HG02885 (cell line): ENCODE data around the gene RHOG.

Experiments used
- ATAC-seq: cut with Tn5 transposase; IDR thresholded peaks from one replicate; pipeline ENCODE4 v1.9.1; 2021; ENCODE audit warnings: mild to moderate bottlenecking; ENCODE audit not compliant: unreplicated experiment, poor library complexity

RHOG gene

DNA sequence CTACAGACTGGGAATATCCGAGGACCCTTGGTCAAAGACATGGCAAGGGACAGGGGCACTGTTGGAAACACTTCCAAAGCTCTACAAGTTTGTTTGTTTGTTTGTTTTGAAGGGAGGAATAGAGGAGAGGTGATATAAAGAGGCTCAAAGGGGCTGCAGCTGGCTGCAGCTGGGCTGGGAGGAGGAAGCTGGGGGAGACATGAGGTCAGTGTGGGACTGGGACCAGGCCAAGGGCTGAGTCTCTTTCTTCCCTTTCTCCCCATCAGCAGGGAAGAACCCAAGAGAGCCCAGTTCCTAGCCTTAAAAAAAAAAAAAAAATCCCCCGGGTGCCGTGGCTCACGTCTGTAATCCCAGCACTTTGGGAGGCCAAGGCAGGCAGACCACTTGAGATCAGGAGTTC lies 5.0 kb downstream of the RHOG start:
- ATAC-seq: no peak

DNA sequence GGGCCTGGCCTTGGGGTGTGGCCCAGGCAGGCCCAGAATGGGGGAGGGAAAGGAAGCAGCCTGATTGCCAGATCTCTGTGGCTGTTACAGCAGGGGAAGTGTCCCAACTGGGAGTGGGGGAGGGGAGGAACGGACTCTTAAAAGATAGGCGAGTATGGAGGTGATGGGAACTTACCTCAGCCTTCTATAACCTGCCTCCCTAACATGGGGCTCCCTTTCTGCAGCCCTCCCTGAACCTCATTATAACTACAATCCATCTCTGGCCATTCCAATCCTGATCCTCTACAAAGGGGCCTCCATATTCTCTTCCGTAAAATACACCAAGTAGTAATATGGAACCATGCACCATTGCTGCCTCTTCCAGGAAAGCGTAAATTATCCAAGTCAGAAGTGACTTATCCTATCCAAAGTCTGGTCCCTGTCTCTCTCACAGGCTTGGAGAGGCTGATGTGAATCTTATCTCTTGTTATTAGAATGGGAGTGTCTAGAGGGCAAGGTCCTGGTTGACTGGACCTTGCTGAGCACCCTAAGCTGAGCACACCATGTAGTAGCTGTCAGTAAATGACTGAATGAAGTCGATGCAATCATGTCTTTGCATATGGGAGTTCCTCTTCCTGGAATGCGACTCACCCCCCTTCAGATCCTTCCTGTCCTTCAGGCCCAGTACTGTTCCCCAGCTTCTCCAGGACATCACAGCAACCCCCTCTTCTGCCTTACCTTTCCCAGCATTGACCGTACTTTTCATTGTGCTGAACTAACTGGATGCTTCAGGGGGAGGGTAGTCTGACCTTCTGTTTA lies 5.9 kb downstream of the RHOG start:
- ATAC-seq: no peak

DNA sequence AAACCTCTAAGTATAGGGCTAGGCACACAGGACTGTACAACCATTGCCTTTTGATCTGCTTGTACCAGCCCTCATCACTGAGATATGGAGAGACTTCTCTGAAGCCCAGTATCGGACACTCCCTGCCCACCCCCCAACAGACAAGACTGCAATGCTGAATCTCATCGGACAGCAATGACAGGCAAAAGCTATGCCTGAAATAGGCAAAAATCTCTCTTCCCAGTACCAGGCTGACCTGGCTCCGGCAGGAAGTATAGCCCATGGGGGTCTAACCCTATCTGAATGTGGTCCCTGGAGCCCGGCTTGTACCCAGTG lies 6.5 kb downstream of the RHOG start:
- ATAC-seq: no peak

DNA sequence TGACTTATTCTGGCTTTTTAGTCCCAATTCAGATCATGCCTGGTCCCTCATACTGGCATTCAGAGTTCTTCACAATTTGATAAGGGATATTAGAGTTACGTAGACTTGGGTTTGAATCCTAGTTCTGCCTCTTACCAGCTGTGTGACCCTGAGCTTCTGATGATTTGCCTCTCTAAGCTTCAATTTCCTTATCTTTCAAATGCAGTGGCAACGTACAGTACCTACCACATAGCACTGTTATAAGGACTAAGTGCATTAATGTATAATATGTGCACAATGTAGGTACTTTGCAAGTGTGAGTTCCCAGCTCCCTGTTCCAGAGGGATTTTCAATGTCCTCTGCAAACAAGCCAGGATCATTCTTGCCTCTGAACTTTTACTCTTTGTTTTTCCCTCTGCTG lies 7.3 kb downstream of the RHOG start:
- no peak for ATAC-seq

DNA sequence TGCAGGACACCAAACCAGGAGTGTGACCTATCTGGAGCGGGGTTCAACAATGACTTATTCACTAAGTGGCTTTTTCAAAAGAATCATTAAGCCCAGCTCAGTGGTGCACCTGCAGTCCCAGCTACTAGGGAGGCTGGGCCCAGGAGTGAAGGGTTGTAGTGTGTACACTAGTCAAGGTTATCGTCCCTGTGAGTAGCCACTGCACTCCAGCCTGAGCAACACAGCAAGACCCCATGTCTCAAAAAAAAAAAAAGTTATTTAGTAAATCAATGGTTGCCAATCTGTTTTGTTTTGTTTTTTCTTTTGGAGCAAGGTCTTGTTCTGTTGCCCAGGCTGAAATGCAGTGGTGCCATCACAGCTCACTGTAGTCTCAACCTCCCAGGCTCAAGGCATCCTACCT lies 7.9 kb downstream of the RHOG start:
- ATAC-seq: no peak

DNA sequence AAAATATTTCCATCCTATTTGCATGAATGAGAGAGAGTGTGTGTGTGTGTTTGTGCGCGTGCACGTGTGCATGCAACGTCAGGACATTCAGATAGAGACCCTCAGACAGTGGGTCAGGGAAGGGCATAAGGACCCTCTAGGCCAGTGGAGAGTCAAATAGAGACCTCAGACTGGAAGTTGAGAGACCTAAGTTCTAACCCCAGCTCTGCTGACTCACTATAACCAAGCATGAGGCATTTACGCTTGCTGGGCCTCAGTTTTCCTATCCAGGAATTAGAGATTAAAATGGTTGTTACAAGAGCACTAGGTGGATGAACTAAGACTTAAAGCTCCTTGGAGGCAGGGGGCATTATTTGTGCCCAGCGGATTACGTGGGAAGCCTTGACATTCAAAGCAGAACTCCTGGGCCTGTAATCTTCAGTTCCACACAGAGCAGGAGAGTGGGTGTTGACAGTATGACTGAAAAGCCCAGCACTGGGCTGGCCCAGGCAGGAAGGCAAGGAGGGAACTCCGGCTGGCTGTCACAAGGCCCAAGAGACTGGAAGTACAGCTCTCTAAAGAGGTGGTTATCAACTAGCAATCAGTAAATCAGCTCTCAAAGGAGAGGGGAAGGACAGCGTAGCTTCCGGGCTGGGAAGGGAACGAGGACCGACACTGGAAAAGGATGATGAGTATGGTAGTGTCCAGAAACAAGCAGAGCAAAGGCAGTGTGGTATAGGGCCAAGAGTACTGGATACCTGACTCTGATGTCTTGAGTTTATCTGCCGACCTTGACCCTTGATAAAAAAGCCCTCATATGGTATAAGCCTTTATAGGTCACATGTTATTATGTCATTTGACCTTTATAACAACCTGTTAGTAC lies 9.2 kb downstream of the RHOG start:
- peak; percentile 55 for ATAC-seq

DNA sequence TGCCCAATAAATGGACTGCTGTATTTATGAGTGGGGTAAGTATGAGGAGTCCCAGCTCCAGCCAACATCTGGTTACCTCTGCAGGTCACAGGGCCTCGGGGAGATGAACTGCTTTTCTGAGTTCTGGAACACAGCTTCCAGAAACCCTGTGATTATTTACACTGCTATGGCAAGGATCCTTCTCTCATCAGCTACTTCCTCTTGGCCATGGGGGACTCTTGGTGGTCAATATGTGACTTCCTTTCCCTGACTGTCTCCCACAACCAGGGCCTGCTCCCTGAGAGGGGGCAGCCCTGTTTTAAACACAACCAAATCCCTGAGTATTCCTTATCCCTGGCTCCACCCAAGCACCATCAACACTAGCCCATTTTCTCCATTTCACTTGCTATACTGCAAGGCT lies 10.0 kb downstream of the RHOG start:
- ATAC-seq: no peak

DNA sequence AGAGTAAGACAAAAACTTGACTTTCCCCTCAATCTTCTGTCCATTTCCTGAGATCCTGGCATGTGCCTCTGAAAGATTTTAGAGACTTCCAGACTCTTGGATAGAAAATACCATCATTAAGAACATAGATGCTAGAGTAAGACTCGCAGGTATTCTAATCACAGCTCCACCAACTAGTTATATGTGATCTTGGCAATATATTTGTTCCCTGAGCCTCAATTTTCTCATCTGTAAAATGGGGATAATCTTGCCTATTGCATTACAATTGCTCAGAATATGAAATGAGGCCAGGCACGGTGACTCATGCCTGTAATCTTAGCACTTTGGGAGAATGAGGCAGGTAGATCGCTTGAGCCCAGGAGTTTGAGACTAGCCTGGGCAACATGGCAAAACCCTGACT lies 10.7 kb downstream of the RHOG start:
- no peak for ATAC-seq

DNA sequence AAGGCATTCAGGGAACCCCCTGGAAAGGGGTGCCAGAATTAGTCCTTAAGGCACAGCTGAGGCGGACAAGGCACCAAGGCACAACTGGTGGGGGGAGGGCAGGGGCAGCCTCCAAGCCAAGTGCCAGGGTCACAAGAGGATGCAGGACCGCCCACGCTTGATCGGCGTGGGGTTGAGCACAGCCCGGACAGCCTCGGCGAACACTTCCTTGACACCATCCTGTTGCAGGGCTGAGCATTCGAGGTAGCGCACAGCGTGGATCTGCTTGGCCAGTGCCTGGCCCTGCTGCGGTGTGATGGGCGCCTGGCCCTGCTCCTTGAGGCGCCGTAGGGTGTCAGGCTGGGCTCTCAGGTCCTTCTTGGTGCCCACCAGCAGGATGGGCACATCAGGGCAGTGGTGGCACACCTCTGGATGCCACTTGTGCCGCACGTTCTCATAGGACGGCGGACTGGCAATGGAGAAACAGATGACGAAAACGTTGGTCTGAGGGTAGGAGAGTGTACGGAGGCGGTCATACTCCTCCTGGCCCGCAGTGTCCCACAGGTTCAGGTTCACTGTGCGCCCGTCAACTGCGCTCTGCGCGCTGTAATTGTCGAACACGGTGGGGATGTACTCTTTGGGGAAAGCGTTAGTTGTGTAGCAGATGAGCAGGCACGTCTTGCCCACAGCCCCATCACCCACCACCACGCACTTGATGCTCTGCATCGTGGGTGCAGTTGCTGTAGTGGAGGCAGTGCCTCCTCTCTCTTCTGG lies 13.1 kb downstream of the RHOG start:
- ATAC-seq: no peak

DNA sequence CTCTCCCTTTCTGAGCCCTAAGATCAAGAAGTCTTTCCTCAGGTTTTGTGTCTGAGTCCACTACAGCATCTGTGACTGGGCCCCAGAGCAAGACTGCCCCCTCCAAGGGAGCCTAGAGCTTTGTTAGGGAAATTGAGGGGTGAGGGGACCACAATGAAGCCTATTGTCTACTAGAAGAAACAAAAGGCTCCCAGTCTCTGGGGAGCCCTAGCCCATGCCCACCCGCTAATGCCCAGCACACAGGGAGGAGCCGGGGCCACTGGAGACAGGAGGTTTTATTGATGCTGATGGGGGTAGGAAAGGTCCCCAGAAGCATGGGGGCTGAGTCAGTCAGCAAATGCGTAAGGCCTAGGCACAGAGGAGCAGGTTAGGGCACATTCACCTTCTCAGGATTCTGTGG lies 14.0 kb downstream of the RHOG start:
- no peak for ATAC-seq

DNA sequence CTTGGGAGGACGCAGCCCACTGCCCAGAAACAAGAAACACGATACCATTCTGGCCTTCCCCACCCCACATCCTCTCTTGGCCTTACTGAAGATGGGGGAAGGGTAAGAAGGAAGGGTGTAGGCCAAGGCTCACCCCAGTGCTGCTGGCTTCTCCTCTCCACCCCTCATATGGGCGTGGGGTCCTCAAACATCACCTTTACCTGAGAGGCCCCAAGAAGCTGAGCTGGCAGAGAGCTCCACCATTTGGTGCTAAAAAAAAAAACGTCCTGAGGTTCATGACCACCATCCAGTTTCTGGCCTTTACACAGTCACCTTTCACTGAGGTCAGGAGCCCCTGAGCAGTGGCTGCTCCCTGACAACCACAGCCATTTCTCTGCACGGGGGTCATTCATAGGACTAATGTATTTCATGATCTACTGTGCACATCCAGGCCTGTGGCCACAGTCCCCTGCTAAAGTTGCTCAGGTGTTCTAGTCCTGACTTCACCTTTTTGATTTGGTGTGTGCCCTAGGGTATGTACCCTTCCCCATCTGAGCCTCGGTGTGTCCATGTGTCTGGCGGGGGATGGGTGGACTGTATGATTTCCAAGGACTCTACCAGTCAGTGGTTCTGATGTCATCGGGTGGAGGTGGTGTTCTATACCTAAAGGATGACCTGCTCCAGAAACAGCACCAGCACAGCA lies 15.1 kb downstream of the RHOG start:
- no peak for ATAC-seq

DNA sequence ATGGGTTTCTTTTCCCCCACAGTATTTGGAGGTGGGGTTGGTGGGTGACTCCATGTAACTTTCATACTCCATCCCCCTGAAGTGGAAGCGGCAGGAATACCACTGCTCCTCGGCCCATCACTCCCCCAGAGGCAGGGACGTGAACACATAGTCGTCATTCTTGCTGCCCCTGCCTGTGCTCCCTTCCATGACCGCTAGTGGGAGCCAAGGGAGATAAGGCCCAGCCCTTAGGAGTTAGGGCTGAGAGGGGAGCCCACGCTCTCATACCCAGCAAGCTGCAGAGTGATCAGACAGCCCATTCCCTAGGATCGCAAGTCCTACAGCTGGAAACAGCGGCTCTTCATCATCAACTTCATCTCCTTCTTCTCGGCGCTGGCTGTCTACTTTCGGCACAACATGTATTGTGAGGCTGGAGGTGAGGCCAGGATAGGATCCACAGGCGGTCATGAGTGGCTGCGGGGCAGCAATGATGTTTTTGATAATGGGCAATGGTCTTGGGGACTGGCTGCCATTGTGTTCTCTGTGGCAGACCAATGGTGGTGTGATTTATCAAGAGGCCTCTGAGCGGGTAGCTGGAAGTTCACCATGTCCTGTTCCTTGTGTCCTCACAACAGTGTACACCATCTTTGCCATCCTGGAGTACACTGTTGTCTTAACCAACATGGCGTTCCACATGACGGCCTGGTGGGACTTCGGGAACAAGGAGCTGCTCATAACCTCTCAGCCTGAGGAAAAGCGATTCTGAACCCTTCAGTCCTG lies 15.9 kb downstream of the RHOG start:
- peak; percentile 88 for ATAC-seq

DNA sequence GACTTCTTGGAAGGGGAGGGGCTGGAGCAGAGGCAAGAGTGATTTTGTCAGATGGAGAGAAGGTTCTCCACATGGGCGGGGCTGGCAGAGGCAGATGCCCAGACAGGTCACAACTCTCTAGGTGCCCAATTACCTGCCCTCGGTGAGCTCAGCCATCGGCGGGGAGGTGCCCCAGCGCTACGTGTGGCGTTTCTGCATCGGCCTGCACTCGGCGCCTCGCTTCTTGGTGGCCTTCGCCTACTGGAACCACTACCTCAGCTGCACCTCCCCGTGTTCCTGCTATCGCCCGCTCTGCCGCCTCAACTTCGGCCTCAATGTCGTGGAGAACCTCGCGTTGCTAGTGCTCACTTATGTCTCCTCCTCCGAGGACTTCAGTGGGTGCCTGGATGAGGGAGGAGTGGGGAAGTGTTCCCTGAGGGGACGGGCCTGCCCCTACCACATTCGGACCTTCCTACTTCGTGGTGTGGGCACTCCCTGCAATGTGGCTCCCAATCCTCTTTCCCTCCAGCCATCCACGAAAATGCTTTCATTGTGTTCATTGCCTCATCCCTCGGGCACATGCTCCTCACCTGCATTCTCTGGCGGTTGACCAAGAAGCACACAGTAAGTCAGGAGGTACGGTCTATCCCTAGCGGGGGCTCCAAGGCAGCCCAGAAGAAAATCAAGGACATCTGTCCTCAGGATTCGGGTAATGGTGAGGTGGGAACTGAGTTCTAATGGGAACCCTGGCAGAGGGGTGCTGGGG lies 16.8 kb downstream of the RHOG start:
- ATAC-seq: no peak

DNA sequence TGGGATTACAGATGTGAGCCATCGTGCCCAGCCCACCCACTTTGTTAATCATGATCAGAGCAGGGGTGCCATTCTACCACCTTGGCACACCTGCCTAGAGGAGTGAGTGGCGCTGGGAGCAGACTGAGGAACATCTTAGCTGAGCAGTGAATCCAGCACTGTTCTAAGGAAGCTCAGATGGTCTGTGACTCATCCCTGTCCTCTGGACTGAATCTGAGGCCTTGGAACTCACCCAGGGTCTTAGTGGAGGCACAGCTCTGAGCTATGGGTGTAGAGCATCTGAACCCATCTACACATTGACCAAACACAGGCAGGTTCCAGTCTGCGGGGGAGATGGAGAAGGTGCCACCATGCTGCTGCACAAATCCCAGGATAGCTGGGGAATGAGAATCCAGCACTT lies 17.5 kb downstream of the RHOG start:
- ATAC-seq: no peak

DNA sequence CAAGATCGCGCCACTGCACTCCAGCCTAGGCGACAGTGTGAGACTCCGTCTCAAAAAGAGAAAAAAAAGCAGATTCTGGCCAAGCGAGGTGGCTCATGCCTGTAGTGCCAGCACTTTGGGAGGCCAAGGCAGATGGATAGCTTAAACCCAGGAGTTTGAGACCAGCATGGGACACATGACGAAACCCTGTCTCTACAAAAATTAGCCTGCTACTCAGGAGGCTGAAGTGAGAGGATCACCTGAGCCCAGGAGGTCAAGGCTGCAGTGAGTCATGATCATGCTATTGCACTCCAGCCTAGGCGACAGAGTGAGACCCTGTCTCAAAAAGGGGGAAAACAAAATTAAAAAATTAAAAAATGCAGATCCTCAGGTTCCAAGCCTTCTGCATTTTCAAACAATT lies 18.4 kb downstream of the RHOG start:
- ATAC-seq: no peak

DNA sequence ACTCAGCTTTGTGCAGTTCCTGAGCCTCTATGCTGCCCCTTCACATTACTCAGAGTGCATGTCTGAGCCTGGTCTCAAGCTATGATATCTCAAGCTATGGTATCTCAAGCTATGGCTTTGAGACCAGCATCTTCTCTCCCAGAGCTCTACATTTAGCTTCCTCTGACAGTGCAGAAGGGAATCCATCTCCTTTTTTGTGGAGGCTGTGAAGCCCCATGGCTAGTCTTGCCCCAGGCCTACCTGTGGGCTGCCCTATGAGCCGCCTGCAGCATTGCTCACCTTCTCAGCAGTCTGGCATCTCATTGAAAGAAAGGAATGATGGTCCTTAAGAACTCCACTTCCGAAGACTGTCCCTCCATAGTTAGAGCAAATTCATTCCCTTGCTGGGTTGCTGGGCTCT lies 19.8 kb downstream of the RHOG start:
- ATAC-seq: no peak

DNA sequence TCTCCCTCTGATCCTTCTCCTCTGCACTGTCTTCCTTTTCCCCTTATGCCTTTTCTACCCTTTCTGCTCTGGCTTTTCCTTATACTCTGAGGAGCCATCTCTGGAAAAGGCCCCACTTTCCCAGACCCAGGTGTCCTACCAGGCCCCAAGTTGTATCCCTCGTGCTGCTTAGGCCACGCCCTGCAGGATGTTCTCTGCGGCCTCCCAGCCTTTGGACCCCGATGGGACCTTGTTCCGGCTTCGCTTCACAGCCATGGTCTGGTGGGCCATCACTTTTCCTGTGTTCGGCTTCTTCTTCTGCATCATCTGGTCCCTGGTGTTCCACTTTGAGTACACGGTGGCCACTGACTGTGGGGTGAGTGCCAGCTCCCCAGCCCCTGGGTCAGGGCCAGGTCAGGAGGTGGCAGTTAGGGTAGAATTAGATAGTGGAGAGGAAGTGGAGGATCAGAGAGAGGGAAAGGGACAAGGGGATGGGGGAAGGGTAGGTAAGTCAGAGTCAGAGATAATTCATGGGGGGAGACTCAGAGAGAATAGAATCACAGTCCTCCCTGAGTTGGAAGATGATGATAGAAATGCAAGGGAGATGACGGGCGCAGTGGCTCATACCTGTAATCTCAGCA lies 23.5 kb downstream of the RHOG start:
- no peak for ATAC-seq

DNA sequence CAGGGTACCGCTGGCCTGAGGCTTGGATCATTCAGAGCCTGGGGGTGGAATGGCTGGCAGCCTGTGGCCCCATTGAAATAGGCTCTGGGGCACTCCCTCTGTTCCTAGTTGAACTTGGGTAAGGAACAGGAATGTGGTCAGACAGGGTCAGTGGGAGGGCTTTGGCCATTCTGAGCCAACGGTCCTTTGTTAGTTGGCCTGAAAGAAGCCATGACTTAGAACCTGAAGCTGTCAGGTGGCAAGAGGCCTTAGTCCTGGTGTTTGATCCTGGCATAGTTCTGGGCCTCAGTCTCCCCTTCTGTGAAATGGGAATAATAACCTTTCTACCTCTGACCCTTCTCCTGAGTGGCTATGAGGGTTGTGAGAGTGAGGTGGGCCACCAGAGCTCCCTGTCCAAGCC lies 24.1 kb downstream of the RHOG start:
- no peak for ATAC-seq

DNA sequence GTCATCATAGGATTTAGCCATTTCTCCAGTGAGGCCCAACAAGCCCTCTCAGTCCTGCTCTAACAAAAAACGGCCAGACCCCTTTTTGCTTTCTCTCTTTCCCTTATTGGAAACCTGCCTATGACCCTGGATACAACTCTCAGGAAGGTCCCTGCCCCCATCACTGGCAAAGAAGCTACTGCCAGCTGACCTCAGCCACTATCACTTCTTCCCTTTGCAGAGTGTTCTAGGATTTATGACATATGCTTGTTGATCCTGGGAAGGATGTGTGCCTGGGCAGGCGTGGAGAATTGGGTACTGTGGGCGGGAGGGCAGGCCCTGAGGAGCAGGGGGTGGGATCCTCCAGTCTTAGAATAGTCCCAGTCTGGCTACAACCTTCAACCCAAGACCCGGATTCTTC lies 24.9 kb downstream of the RHOG start:
- ATAC-seq: no peak
